Tibial nerve (tissue), 4 donors: ENCODE data around the gene B3GAT1. TPM values are rescaled to one million over a fixed set of nuclear protein-coding genes. Genes with fewer than 3 reads are reported as not detected.

Source experiments
- DNase-seq, 2 donors: peaks; one replicate each; pipeline ENCODE4 v3.0.0-alpha.2; 2019; ENCODE audit warnings: low spot score in 2 of 2
- H3K27ac ChIP-seq, 4 donors: fragments of 200-600 bp; sonication (generic) in 3 of 4; one replicate each; pipeline ENCODE4 v1.5.1; 2017 to 2019; ENCODE audit warnings: mild to moderate bottlenecking in 1 of 4
- H3K27me3 ChIP-seq, 2 donors: fragments of 200-600 bp; sonication (generic) in 1 of 2; one replicate each; pipeline versions ENCODE4 v1.5.1 to v1.6.0; 2017 to 2019
- H3K36me3 ChIP-seq, 3 donors: fragments of 200-600 bp; sonication (generic); one replicate each; pipeline ENCODE4 v1.5.1; 2018 to 2019
- H3K4me1 ChIP-seq, 4 donors: fragments of 200-600 bp; sonication (generic) in 3 of 4; one replicate each; pipeline ENCODE4 v1.5.1; 2017 to 2019
- H3K4me3 ChIP-seq, 4 donors: fragments of 200-600 bp; sonication (generic) in 3 of 4; one replicate each; pipeline ENCODE4 v1.5.1; 2017 to 2019; ENCODE audit warnings: mild to moderate bottlenecking in 1 of 4, moderate library complexity in 1 of 4
- H3K9me3 ChIP-seq, 4 donors: fragments of 200-600 bp; sonication (generic) in 3 of 4; one replicate each; pipeline ENCODE4 v1.5.1; 2017 to 2019
- CTCF ChIP-seq, 5 experiments: fragments of 200-600 bp in 3 of 5; fragments of 450-650 bp in 2 of 5; sonication (generic) in 3 of 5; IDR thresholded peaks; one replicate each; pipeline ENCODE4 v1.5.1; 2016 to 2019; ENCODE audit warnings: antibody characterized with exemption in 5 of 5, mild to moderate bottlenecking in 3 of 5, moderate library complexity in 2 of 5
- EP300 ChIP-seq, 2 donors: sonication (generic); formaldehyde crosslinking; IDR thresholded peaks; one replicate each; pipeline ENCODE4 v1.6.1; 2017; ENCODE audit warnings: antibody characterized with exemption in 2 of 2, mild to moderate bottlenecking in 1 of 2
- POLR2A ChIP-seq, 2 donors: fragments of 450-650 bp; IDR thresholded peaks; one replicate each; pipeline ENCODE4 v1.6.1; 2017; ENCODE audit warnings: antibody characterized with exemption in 2 of 2, mild to moderate bottlenecking in 2 of 2, moderate library complexity in 2 of 2
- WGBS, 2 donors: methylation state at CpG; one replicate each; pipeline ENCODE4 v1.1.5; 2018; 5-methylcytosine and 5-hydroxymethylcytosine counted together
- total RNA-seq, 4 donors: library from RNA; depleted of rRNA; stranded (reverse); fragments of >200 nt; gene quantifications; one replicate each; pipeline ENCODE4 v1.1.0, GENCODE V29; 2016

B3GAT1 gene
- total RNA-seq, 4 donors from 2014 or later: 6.6 to 18.0 (median 9.1) TPM

DNA sequence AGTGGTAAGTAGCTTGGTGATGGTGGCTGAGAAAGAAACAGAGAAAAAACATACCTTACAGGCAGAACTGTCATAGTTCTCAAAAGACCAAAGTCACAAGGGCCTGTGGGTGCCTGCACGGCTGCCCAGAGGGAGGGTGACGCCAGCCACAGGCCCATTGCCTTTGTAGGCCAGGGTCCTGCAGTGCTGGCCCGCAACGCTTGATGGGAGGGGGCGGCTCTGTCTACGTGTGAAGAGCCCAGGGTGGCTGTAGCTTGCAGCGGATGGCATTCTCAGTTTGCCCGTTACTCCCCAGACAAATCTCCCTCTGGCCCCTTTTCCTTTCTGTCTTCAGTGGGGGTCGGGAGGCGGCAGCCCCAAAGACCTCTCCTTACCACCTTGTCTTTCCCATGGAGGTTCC lies 24.7 kb upstream of the B3GAT1 start:
- Histone ChIP-seq H3K4me1 (peaks cover 0 to 6% (median 0%) of the 10 kb centered on the region in 4 donors), H3K9me3 (no peaks in the 10 kb centered on the region), H3K27ac (no peak overlapping the region), H3K27me3 (no peaks in the 10 kb centered on the region), H3K36me3 (no peaks in the 10 kb centered on the region), H3K4me3 (no peak overlapping the region)
- WGBS, 2 donors: 88 to 89% methylated on average over 10 of the region's 10 CpGs
- DNase-seq: no peak
- TF ChIP-seq EP300 (IDR thresholded peaks at IDR 0.05) (no peak), CTCF (IDR thresholded peaks at IDR 0.05) (no peak), POLR2A (IDR thresholded peaks at IDR 0.05) (no peak)

GRCh38 chr11:134433806-134434205 lies 21.8 kb upstream of the B3GAT1 start:
- WGBS, 2 donors: 78 to 79% methylated on average over 9 to 10 of the region's 10 CpGs
- TF ChIP-seq POLR2A (IDR thresholded peaks at IDR 0.05) (no peak), CTCF (IDR thresholded peaks at IDR 0.05) (no peak), EP300 (IDR thresholded peaks at IDR 0.05) (no peak)
- Histone ChIP-seq H3K36me3 (no peaks in the 10 kb centered on the region), H3K4me3 (no peak overlapping the region), H3K27me3 (no peaks in the 10 kb centered on the region), H3K4me1 (peaks cover 0 to 6% (median 0%) of the 10 kb centered on the region in 4 donors), H3K9me3 (no peaks in the 10 kb centered on the region), H3K27ac (no peak overlapping the region)
- no peak for DNase-seq

- Histone ChIP-seq H3K27ac (no peak overlapping the region), H3K9me3 (no peaks in the 10 kb centered on the region), H3K27me3 (no peaks in the 10 kb centered on the region), H3K4me3 (no peak overlapping the region), H3K36me3 (no peaks in the 10 kb centered on the region), H3K4me1 (peaks cover 0 to 6% (median 0%) of the 10 kb centered on the region in 4 donors)
- TF ChIP-seq POLR2A (IDR thresholded peaks at IDR 0.05): no peak
- no peak for TF ChIP-seq EP300 (IDR thresholded peaks at IDR 0.05)
- TF ChIP-seq CTCF (IDR thresholded peaks at IDR 0.05): no peak
- 43 to 55% methylated on average over 3 of the region's 3 CpGs for WGBS, 2 donors
- no peak for DNase-seq
Observed at GRCh38 chr11:134433251-134433650, 21.2 kb upstream of the B3GAT1 start.

GRCh38 chr11:134432776-134433175 lies 20.7 kb upstream of the B3GAT1 start:
- no peak for DNase-seq
- 11 to 24% methylated on average over 2 of the region's 2 CpGs for WGBS, 2 donors
- H3K27ac ChIP-seq: no peak overlapping the region
- no peaks in the 10 kb centered on the region for H3K27me3 ChIP-seq
- peaks cover 0 to 6% (median 0%) of the 10 kb centered on the region in 4 donors for H3K4me1 ChIP-seq
- H3K4me3 ChIP-seq: no peak overlapping the region
- no peaks in the 10 kb centered on the region for H3K36me3 ChIP-seq
- H3K9me3 ChIP-seq: no peaks in the 10 kb centered on the region
- TF ChIP-seq CTCF (IDR thresholded peaks at IDR 0.05): no peak
- TF ChIP-seq EP300 (IDR thresholded peaks at IDR 0.05): no peak

- Histone ChIP-seq H3K36me3 (no peaks in the 10 kb centered on the region), H3K27ac (no peak overlapping the region), H3K9me3 (no peaks in the 10 kb centered on the region), H3K27me3 (no peaks in the 10 kb centered on the region), H3K4me1 (peaks cover 0 to 6% (median 0%) of the 10 kb centered on the region in 4 donors), H3K4me3 (no peak overlapping the region)
- WGBS, 2 donors: 70% methylated on average over 10 of the region's 10 CpGs
- TF ChIP-seq CTCF (IDR thresholded peaks at IDR 0.05) (no peak), EP300 (IDR thresholded peaks at IDR 0.05) (no peak), POLR2A (IDR thresholded peaks at IDR 0.05) (no peak)
- DNase-seq: no peak
Observed at GRCh38 chr11:134429106-134429505, 17.1 kb upstream of the B3GAT1 start.
